Activated T-helper 2 cell treated with anti-CD3 and anti-CD28 coated beads, Interferon-gamma antibody, Interleukin-2, Interleukin-4, amounts not matched to agents 10 μg/mL and 5 μg/mL and 100 μg/mL, durations not matched to agents 14 hours and 24 hours and 36 hours (primary cell): ENCODE results near the gene ARHGEF10L. TPM values are rescaled to one million over a fixed set of nuclear protein-coding genes. Genes with fewer than 3 reads are reported as not detected.

Experiments used
- DNase-seq: peaks from one replicate; pipeline ENCODE4 v3.0.0; 2021; ENCODE audit warnings: low spot score
- H3K27ac Mint-ChIP-seq: one replicate; pipeline ENCODE4 v1.8.0; 2021; ENCODE audit warnings: mixed read lengths
- H3K27me3 Mint-ChIP-seq: one replicate; pipeline ENCODE4 v1.8.0; 2021; ENCODE audit warnings: low read depth, mixed read lengths
- H3K36me3 Mint-ChIP-seq: one replicate; pipeline ENCODE4 v1.8.0; 2021; ENCODE audit warnings: low read depth, mixed read lengths
- H3K4me1 Mint-ChIP-seq: one replicate; pipeline ENCODE4 v1.8.0; 2021; ENCODE audit warnings: low read depth, mixed read lengths
- H3K4me3 Mint-ChIP-seq: one replicate; pipeline ENCODE4 v1.8.0; 2021; ENCODE audit warnings: low read depth, mild to moderate bottlenecking, moderate library complexity, mixed read lengths
- H3K9me3 Mint-ChIP-seq: one replicate; pipeline ENCODE4 v1.8.0; 2021; ENCODE audit warnings: mixed read lengths
- intact Hi-C: fragments of 100-400 bp; cut with micrococcal nuclease; formaldehyde crosslinking; loops from one replicate; pipeline ENCODE4 v1.15.1; 2023
- total RNA-seq: library from RNA; stranded (reverse); gene quantifications from 2 replicates; pipeline ENCODE4 v1.2.3, GENCODE V29; 2022

Gene ARHGEF10L
- total RNA-seq, 1 donor from 2014 or later = 0.05 TPM

DNA sequence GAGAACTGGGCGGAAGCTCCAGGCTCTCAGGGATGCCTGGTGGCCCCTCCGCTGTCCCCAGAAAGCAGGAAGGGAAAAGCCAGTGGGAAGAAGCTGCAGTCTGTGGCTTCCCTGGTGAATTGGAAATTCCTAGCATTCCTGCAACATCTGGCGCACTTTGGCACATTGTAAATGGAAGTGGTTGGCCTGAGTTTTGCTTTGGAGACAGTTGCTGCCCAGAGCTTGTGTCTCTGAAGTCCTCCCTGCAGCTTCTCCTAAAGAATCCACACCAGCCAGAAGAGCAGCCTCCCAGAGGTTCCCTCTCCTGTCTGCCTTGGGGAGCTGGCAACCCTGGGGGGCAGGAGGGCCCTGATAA lies 48.2 kb downstream of the ARHGEF10L start:
- intact Hi-C loops = no loop called here

GRCh38 chr1:17588048-17588871 lies 48.8 kb downstream of the ARHGEF10L start:
- Mint-ChIP-seq H3K4me1 (no peaks in the 10 kb centered on the region), H3K27me3 (no peaks in the 10 kb centered on the region)
- intact Hi-C loops = no loop called here

More for the DNA sequence above, 48.2 kb downstream of the ARHGEF10L start:
- DNase-seq = no peak
- H3K4me1 Mint-ChIP-seq = no peaks in the 10 kb centered on the region
- no peak overlapping the region for H3K4me3 Mint-ChIP-seq
- H3K36me3 Mint-ChIP-seq = no peaks in the 10 kb centered on the region
- no peak overlapping the region for H3K27ac Mint-ChIP-seq
- H3K9me3 Mint-ChIP-seq = no peaks in the 10 kb centered on the region
- H3K27me3 Mint-ChIP-seq = no peaks in the 10 kb centered on the region

GRCh38 chr1:17591814-17592430 lies 52.4 kb downstream of the ARHGEF10L start:
- intact Hi-C loops = no loop called here

More at GRCh38 chr1:17588048-17588871, 48.8 kb downstream of the ARHGEF10L start:
- no peak overlapping the region for H3K4me3 Mint-ChIP-seq
- H3K9me3 Mint-ChIP-seq = no peaks in the 10 kb centered on the region
- DNase-seq = no peak
- no peaks in the 10 kb centered on the region for H3K36me3 Mint-ChIP-seq
- H3K27ac Mint-ChIP-seq = no peak overlapping the region

GRCh38 chr1:17594026-17594425 lies 54.5 kb downstream of the ARHGEF10L start:
- Mint-ChIP-seq H3K36me3 (no peaks in the 10 kb centered on the region), H3K27me3 (no peaks in the 10 kb centered on the region), H3K9me3 (no peaks in the 10 kb centered on the region), H3K4me3 (no peak overlapping the region), H3K4me1 (no peaks in the 10 kb centered on the region), H3K27ac (no peak overlapping the region)
- intact Hi-C loops = no loop called here
- DNase-seq = no peak

More at GRCh38 chr1:17591814-17592430, 52.4 kb downstream of the ARHGEF10L start:
- no peak overlapping the region for H3K4me3 Mint-ChIP-seq
- no peaks in the 10 kb centered on the region for H3K36me3 Mint-ChIP-seq
- no peaks in the 10 kb centered on the region for H3K4me1 Mint-ChIP-seq
- H3K9me3 Mint-ChIP-seq = no peaks in the 10 kb centered on the region
- DNase-seq = no peak
- H3K27ac Mint-ChIP-seq = no peak overlapping the region
- no peaks in the 10 kb centered on the region for H3K27me3 Mint-ChIP-seq

GRCh38 chr1:17594690-17595601 lies 55.4 kb downstream of the ARHGEF10L start:
- no peaks in the 10 kb centered on the region for H3K9me3 Mint-ChIP-seq
- H3K4me3 Mint-ChIP-seq = no peak overlapping the region
- intact Hi-C loops = no loop called here
- no peaks in the 10 kb centered on the region for H3K4me1 Mint-ChIP-seq
- DNase-seq = no peak
- no peaks in the 10 kb centered on the region for H3K27me3 Mint-ChIP-seq
- no peak overlapping the region for H3K27ac Mint-ChIP-seq
- H3K36me3 Mint-ChIP-seq = no peaks in the 10 kb centered on the region

DNA sequence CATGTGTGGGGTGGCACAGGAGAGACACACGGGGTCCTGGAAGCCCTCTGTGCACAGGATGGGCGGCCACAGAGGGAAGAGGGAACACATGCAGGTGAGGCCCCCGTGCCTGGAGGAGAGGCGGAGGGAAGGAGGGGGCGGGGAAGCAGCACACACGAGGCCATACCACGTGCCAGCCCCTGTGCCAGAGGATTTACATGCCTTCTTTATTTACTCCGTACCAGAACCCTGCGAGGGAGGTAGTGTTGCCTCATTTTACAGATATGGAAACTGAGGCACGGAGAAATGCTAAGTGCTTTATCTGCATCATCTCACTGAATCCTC lies 56.1 kb downstream of the ARHGEF10L start:
- Mint-ChIP-seq H3K36me3 (no peaks in the 10 kb centered on the region), H3K27ac (no peak overlapping the region), H3K9me3 (no peaks in the 10 kb centered on the region), H3K4me3 (no peak overlapping the region), H3K4me1 (no peaks in the 10 kb centered on the region), H3K27me3 (no peaks in the 10 kb centered on the region)
- no peak for DNase-seq
- intact Hi-C loops = no loop called here

DNA sequence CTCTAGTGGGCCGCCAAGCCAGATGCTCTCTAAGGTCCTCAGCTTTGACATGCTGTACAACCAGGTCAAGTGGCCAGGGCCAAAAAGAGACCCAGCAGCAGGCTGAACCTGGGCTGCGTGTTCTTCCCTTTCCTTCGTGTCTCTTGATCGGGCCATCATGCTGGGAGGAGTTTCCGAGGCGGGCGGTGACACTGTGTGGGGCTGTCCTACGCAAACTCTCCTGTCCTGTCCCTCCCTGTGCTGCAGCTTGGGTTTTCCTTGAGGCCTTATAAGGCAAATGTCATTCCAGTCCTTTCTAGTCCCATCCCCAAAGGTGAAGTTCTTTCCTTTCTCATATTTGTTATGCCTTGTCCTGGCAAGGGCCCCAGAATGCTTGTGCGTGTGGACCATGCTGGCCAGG lies 56.7 kb downstream of the ARHGEF10L start:
- no peak overlapping the region for H3K27ac Mint-ChIP-seq
- no peaks in the 10 kb centered on the region for H3K4me1 Mint-ChIP-seq
- no peak overlapping the region for H3K4me3 Mint-ChIP-seq
- intact Hi-C loops = no loop called here
- no peak for DNase-seq
- no peaks in the 10 kb centered on the region for H3K27me3 Mint-ChIP-seq
- H3K36me3 Mint-ChIP-seq = no peaks in the 10 kb centered on the region
- no peaks in the 10 kb centered on the region for H3K9me3 Mint-ChIP-seq

DNA sequence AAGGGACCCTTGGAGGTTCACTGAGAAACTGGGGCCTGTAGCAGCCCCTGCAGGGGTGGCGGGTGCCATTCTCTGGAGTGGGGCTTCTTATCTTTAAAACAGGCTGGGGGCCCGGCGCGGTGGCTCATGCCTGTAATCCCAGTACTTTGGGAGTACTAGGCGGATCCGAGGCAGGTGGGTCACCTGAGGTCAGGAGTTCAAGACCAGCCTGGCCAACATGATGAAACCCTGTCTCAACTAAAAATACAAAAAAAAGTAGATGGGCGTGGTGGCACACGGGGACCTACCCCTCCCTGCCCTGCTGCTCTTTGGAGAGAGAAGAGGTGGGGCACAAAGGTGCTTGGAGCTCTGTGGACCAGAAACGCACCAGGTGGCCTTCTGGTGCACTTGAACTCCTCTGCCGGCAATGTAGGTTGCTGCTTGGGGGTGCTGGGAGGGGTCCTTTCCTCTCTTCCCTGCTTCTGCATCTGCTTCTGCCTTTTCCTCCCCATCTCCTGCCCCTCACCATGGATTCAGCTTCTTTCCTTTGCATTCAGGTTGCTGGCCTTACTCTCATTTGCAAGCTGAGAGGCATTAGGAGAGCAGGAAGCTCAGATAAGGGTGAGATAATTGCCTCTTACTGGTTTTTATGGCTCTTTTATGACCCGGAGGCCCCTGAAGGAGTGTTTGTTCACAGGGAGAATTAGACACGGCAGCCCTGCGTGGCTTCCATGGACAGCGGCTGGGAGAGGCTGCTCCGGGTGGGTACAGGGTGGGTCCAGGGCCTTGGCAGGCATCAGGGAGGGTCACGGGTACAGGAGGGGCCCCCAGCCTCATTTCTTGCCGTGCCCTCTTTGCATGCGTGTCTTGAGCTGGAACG lies 57.4 kb downstream of the ARHGEF10L start:
- no peaks in the 10 kb centered on the region for H3K4me1 Mint-ChIP-seq
- intact Hi-C loops = no loop called here
- no peaks in the 10 kb centered on the region for H3K27me3 Mint-ChIP-seq
- H3K27ac Mint-ChIP-seq = no peak overlapping the region
- no peak overlapping the region for H3K4me3 Mint-ChIP-seq
- no peak for DNase-seq
- H3K36me3 Mint-ChIP-seq = no peaks in the 10 kb centered on the region
- no peaks in the 10 kb centered on the region for H3K9me3 Mint-ChIP-seq

DNA sequence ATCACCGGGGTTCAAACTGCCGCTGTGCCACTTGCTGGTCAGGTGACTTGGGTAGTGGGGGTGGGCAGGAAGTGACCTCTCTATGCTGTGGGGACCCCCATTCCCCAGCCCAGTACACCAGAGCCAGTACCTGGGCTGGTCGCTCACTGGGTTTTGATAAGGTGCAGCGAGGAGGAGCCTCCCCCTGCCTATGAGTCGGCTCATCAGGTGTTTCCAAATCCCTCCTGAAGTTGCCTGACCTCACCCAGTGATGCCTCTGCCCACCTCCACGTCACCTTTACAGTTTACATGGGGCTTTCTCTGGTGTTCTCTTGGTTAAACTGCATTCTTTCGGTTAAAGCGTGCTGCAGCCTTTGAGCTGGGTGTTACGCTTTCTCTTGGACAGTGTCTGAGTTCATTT lies 58.2 kb downstream of the ARHGEF10L start:
- DNase-seq = no peak
- H3K27ac Mint-ChIP-seq = no peak overlapping the region
- intact Hi-C loops = no loop called here
- no peak overlapping the region for H3K4me3 Mint-ChIP-seq
- H3K9me3 Mint-ChIP-seq = no peaks in the 10 kb centered on the region
- H3K4me1 Mint-ChIP-seq = no peaks in the 10 kb centered on the region
- H3K36me3 Mint-ChIP-seq = no peaks in the 10 kb centered on the region
- H3K27me3 Mint-ChIP-seq = no peaks in the 10 kb centered on the region

DNA sequence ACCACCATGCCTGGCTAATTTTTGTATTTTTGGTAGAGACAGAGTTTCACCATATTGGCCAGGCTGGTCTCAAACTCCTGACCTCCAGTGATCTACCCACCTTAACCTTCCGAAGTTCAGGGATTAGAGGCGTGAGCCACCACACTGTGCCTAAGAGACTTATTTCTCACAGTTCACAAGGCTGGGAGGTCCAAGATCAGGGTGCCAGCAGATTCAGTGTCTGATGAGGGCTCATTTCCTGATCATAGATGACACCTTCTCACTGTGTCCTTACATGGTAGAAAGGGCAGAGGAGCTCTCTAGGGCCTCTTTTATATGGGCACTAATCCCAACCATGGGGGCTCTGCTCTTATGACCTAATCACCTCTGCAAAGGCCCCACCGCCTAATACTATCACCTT lies 58.8 kb downstream of the ARHGEF10L start:
- Mint-ChIP-seq H3K4me3 (no peak overlapping the region), H3K4me1 (no peaks in the 10 kb centered on the region), H3K36me3 (no peaks in the 10 kb centered on the region), H3K9me3 (no peaks in the 10 kb centered on the region), H3K27me3 (no peaks in the 10 kb centered on the region), H3K27ac (no peak overlapping the region)
- intact Hi-C loops = no loop called here
- no peak for DNase-seq

GRCh38 chr1:17599291-17599953 lies 59.9 kb downstream of the ARHGEF10L start:
- Mint-ChIP-seq H3K4me1 (no peaks in the 10 kb centered on the region), H3K36me3 (no peaks in the 10 kb centered on the region), H3K27ac (no peak overlapping the region), H3K4me3 (no peak overlapping the region), H3K27me3 (no peaks in the 10 kb centered on the region), H3K9me3 (no peaks in the 10 kb centered on the region)
- intact Hi-C loops = no loop called here
- no peak for DNase-seq

DNA sequence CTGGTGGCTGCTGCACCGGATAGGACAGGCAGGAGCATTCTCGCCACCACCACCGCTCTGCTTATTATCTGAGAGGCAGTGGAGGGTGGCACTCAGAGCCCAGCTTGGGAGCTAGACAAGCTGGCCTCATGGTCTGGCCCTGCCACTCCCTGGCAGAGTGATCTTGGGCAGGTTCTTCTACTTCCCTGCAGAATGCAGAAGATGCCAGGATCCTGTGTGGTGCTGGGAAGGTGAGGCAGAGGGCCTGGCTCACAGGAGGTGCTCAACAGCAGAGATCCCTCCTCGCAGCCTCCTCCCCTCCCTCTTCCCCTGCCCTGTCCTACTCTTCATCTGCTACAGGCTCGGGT lies 60.4 kb downstream of the ARHGEF10L start:
- no peaks in the 10 kb centered on the region for H3K9me3 Mint-ChIP-seq
- intact Hi-C loops = no loop called here
- no peak overlapping the region for H3K27ac Mint-ChIP-seq
- H3K4me3 Mint-ChIP-seq = no peak overlapping the region
- no peaks in the 10 kb centered on the region for H3K4me1 Mint-ChIP-seq
- H3K36me3 Mint-ChIP-seq = no peaks in the 10 kb centered on the region
- no peaks in the 10 kb centered on the region for H3K27me3 Mint-ChIP-seq
- DNase-seq = no peak
